ENCODE data around the gene SLC4A1.

The SLC4A1 gene

DNA sequence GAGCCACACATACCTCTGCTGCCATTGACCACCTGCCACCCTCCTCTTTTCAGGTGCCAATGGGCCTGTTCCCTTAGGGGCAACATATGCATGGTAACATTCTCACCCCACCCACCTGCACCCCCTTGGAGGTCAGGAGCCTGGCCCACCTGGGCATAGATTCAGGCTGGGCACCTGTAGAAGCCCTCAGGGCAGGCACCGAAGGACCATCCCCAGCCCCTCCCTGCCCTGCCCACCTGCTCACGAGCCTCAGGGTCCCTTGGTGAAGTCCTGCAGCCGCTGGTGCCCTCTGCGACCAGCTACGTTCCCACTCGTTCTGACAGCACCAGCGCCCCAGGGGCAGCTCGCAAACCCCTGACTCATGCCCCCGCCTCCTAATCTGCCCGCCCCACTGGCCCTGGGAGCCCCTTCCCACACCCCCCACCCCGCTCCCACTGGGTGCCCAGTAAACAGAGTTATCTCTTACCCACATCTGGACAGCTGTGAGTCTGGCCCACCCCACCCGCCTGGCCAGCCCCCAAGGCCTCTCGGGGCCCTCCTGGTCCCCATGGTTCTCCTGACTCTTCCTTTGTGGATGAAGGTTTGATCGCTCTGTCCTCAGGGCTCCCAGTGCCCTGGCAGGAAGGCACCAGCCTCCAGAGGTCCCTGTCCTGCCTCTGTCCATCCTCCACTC, at the start of gene SLC4A1:
SLC4A1 (minus strand) TSS at position 318 of the 673 bp plus-strand sequence. CDS start 5,269 bp downstream, outside the sequence.
- no peak for DNase-seq (ENCODE audit: low read depth)

GRCh38 chr17:44317545-44317944, 49.6 kb upstream of the SLC4A1 start:
- no peak for DNase-seq (ENCODE audit: low read depth)

DNA sequence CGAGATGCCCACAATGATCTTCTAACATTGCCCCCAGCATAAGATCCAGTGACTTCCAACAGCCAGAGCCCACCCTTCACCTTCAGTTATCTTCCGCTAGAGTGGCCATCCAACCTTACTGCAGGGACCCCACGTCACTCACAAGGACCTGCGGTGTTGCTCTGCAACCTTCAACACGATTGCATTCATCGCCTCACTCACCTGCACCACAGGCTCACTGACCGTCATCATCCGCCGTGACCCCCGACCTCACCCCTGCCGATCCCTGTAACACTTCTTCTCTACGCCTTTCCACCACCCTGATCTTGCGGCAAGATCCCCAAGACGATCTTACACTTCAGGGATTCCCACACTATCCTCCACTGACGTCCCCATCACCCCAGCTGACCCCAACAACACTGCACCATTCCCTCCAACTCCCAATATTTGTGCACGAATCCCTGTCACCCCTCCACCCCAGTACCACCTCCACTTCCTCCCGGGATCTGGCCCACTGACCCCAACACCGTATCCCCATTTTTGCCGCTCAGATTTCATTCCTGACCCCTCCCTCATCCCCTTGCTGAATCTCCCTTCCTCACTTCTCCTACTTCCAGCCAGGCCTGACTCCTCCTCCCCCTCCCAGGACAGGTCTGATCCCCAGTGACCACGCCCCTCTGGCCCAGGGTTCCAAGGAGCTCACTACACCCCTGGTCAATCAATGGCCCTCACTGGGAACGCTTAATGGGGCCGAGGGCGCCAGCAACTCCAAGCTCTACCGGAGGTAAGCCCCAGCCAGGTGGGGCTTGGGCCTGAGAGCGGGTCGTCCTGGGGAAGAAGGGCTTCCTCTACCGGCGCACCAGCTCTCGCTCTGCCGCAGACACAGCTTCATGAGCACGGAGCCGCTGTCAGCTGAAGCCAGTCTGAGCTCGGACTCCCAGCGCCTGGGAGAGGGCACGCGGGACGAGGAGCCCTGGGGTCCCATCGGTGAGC, 48.1 kb upstream of the SLC4A1 start:
- DNase-seq (ENCODE audit: low read depth) = no peak

- DNase-seq (ENCODE audit: low read depth) = no peak
Observed at GRCh38 chr17:44314869-44315661, 47.1 kb upstream of the SLC4A1 start.

DNA sequence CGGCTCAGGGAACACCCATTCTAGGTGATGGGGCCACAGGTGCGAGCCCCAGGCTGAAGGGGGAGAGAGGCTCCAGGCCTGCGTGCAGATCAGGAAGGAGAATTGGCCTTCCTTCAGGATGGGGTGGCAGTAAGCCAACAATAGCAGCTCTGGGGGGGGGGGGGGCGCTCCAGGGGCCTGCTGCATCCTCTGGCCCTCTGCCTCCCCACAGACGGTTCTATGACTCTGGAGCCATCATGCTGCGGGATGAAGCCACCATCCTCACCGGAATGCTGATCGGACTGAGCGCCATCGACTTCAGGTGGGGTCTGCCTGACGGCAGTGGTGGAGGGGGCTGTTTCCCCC, 46.6 kb upstream of the SLC4A1 start:
- no peak for DNase-seq (ENCODE audit: low read depth)

DNA sequence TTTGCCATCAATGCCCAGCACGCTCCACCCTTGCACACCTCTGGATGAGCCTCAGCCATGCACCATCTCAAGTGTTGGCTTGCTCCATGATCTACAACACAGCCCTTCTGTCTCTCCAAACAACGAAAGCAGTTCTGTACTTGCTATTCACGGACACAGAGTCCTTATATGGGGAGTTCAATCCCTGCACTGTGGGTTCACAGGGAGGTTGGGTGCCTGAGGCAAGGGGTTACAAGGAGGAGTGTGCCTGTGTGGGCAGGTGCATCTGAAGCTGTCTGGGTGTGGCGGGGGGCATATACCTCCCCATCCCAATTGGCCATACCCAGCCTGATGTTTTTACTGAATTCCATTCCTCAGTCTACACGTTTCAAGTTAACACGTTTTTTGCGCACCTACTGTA, 46.1 kb upstream of the SLC4A1 start:
- DNase-seq (ENCODE audit: low read depth) = no peak

- no peak for DNase-seq (ENCODE audit: low read depth)
Observed at GRCh38 chr17:44312396-44313104, 44.6 kb upstream of the SLC4A1 start.

GRCh38 chr17:44311562-44312181, 43.7 kb upstream of the SLC4A1 start:
- DNase-seq (ENCODE audit: low read depth) = no peak

GRCh38 chr17:44310609-44311376, 42.9 kb upstream of the SLC4A1 start:
- DNase-seq (ENCODE audit: low read depth) = no peak

- no peak for DNase-seq (ENCODE audit: low read depth)
Observed at GRCh38 chr17:44310188-44310587, 42.3 kb upstream of the SLC4A1 start.

- no peak for DNase-seq (ENCODE audit: low read depth)
Observed at GRCh38 chr17:44309472-44309871, 41.5 kb upstream of the SLC4A1 start.

DNA sequence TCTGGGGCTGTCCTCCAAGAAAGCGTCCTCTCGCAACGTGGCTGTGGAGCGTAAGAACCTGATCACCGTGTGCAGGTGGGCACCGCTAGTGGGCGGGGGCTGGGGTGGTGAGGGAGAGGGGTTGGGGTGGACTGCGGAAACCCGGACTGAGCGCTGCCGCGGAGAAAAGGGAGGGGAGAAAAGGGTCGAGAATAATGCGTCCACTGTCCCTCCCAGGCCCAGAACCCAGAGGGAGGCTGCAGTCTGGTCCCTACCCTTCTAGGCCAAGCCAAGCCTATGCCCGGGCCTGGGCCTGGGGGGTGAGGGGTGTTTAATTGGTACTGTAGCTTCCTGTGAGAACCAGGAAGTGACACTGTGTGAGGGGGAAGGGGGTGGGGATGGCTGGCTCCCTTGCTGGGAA, 40.9 kb upstream of the SLC4A1 start:
- DNase-seq (ENCODE audit: low read depth) = no peak

GRCh38 chr17:44308320-44308818, 40.4 kb upstream of the SLC4A1 start, which contains the start of gene RUNDC3A:
Gene RUNDC3A, plus strand, starts transcription at chr17:44308601. Its CDS starts 232 bp downstream, at chr17:44308833.
- peak; percentile 83 for DNase-seq (ENCODE audit: low read depth)

DNA sequence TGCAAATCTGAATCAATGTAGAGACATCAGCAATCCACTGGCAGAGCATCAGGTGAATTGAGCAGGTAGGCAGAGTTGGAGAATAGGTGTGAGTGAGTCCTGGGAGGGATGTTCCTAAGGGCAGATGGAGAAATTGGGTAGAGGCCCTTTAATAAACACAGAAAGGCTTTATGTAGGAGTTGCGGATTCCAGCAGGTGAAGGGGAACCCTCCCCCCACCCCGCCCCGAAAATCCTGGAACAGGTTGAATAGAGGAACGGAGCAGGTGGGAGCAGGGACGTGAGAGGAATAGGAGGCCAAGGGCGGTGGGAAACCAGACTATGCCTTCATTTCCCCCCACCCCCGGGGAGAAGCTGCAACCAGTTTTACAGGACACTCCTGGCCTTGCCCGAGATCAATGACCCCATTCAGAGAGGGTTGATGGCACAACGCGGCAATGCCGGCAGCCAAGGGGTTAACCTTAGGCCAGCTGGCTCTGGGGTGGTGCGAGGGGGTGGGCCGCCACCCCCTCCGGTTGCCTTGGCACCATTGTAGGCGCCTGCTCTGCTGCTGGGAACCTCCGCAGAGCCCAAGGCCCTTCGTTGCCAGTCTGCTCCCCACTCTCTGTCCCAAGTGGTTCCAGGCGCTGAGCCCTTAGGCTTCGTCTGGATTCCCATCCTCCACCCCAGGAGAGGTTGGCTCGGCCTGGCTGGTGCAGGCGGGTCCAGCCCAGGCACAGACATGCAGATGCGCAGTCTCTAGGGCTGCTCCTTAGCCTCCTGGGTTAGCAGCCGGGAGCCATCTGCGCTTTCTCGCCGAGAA, 39.7 kb upstream of the SLC4A1 start:
- DNase-seq (ENCODE audit: low read depth) = no peak

- no peak for DNase-seq (ENCODE audit: low read depth)
Observed at GRCh38 chr17:44304651-44305050, 36.7 kb upstream of the SLC4A1 start.

DNA sequence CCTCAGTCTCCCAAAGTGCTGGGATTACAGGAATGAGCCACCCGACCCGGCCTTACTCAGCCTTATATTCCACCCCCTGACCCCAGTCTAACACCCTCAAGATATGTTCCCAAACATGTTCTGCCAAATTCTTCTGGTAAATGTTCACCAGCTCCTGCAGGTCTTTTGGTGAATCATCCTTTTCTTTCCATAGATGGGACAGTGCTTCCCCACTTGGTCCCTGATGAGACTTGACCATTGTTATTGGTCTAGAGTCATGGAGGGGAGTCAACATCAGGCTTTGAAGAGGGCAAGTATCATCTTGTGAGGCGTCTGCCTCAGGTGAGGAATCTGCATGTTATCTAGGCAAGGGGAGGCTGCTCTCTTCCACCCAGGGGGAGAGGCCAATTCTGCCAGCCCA, 30.0 kb upstream of the SLC4A1 start:
- DNase-seq (ENCODE audit: low read depth) = no peak

DNA sequence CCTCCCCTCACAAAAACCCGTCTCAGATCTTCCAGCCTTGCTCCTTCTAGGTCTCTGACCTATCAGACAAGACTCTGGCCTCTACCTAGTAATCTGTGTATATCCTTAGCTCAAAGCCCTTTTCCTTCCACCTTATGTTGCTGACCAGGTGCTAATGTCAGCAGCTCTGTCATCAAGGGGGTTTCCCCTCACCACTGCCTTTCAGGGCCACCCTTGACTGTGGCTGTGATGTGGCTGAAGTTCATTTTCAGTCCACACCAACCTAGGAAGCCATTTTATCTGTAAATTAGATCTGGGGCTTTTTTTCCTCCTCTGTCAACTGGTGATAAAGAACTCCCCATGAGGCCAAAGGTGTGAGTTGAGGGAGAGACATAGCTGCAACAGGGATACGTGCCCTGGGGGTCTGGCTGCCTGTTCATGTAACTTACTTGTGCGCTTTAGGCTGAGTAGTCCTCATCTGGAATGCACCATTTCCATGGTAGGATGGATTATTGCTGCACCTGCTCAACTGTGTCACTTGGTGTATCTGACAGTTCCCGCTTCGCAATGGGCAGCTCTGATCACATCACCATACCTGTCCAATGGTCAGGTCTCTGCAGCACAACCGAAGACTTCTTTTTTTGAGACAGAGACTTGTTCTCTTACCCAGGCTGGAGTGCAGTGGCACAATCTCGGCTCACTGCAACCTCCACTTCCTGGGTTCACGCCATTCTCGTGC, 25.7 kb upstream of the SLC4A1 start:
- DNase-seq (ENCODE audit: low read depth) = no peak

DNA sequence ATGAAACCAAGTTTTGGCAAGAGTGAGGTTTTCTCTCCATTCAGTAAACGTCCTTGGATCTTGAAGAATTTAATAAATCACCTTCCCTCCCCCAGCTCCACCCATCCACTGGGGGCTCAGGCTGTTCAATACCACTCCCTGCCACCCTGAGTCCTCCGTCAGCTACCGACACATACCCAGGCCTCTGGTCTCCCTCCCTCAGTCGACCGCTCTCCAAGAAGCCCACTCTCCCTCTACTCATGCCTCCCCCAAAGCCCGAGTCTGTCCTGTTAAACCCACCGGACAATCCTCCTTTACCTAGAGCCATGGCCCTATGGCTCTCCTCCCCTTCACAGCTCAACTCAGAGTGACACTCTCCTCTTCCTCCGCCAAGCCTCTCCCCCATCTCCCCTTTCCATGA, 19.7 kb upstream of the SLC4A1 start:
- no peak for DNase-seq (ENCODE audit: low read depth)

GRCh38 chr17:44284024-44284400, 16.1 kb upstream of the SLC4A1 start:
- DNase-seq (ENCODE audit: low read depth) = no peak
